CD4-positive, alpha-beta T cell (primary cell): ENCODE results near the gene INPP1. TPM values are rescaled to one million over a fixed set of nuclear protein-coding genes. Genes with fewer than 3 reads are reported as not detected.
"Not testable (repeated sequence)": the region's sequence is repeated elsewhere in the genome, so short reads cannot be mapped to it uniquely, and the experiment has no call there.

ENCODE experiments used
- ATAC-seq: fragments of 200-7000 bp; cut with Tn5 transposase; one replicate; pipeline ENCODE4 v1.10.0; 2022; ENCODE audit warnings: mild to moderate bottlenecking; ENCODE audit not compliant: poor library complexity
- CTCF ChIA-PET: fragments of 350-600 bp; sonication (Branson Sonifier 250); formaldehyde crosslinking; loops from one replicate; lab custom pipeline; 2021; ENCODE audit warnings: antibody characterized with exemption, inconsistent platforms; lab: Charles Lee
- POLR2A ChIA-PET: fragments of 350-600 bp; sonication (Branson Sonifier 250); formaldehyde crosslinking; loops from one replicate; lab custom pipeline; 2021; ENCODE audit warnings: antibody characterized with exemption, inconsistent platforms; lab: Charles Lee
- DNase-seq, 14 experiments: peaks; one replicate each; pipeline ENCODE4 v3.0.0-alpha.2; 2013 to 2020; ENCODE audit warnings: mixed read lengths in 2 of 14
- H3K27ac ChIP-seq, 2 donors: one replicate each; pipeline versions ENCODE4 v1.5.1 to v1.7.0; 2013; ENCODE audit warnings: low read length in 2 of 2, low read depth in 1 of 2, mild to moderate bottlenecking in 1 of 2
- H3K27me3 ChIP-seq, 2 experiments: 1 replicate in 1 of 2; 2 replicates in 1 of 2; pipeline versions ENCODE4 v1.6.1 to v1.7.0; 2013; ENCODE audit warnings: low read length in 2 of 2, control low read depth in 1 of 2, mild to moderate bottlenecking in 1 of 2, moderate library complexity in 1 of 2; ENCODE audit not compliant: insufficient read depth in 2 of 2, control insufficient read depth in 1 of 2
- H3K36me3 ChIP-seq: one replicate; pipeline ENCODE4 v1.6.1; 2013; ENCODE audit warnings: low read length, control low read depth; ENCODE audit not compliant: insufficient read depth
- H3K4me1 ChIP-seq: one replicate; pipeline ENCODE4 v1.6.1; 2013; ENCODE audit warnings: low read length, control low read depth; ENCODE audit not compliant: insufficient read depth
- H3K4me3 ChIP-seq: one replicate; pipeline ENCODE4 v1.5.1; 2013; ENCODE audit warnings: mild to moderate bottlenecking, low read length, moderate library complexity
- H3K9me3 ChIP-seq, 2 experiments: 1 replicate in 1 of 2; 2 replicates in 1 of 2; pipeline versions ENCODE4 v1.6.1 to v1.7.0; 2013; ENCODE audit warnings: low read length in 2 of 2, mild to moderate bottlenecking in 2 of 2, control low read depth in 1 of 2, moderate library complexity in 1 of 2; ENCODE audit not compliant: control insufficient read depth in 1 of 2, insufficient read depth in 1 of 2
- H3K27ac Mint-ChIP-seq: one replicate; pipeline ENCODE4 v1.8.0; 2020; ENCODE audit warnings: mixed read lengths
- H3K27me3 Mint-ChIP-seq: one replicate; pipeline ENCODE4 v1.8.0; 2021; ENCODE audit warnings: mixed read lengths
- H3K36me3 Mint-ChIP-seq: one replicate; pipeline ENCODE4 v1.8.0; 2021; ENCODE audit warnings: low read depth, mixed read lengths
- H3K4me1 Mint-ChIP-seq: one replicate; pipeline ENCODE4 v1.8.0; 2021; ENCODE audit warnings: low read depth, mixed read lengths
- H3K4me3 Mint-ChIP-seq: one replicate; pipeline ENCODE4 v1.8.0; 2020; ENCODE audit warnings: mild to moderate bottlenecking, mixed read lengths
- H3K9me3 Mint-ChIP-seq: one replicate; pipeline ENCODE4 v1.8.0; 2020; ENCODE audit warnings: mixed read lengths
- CTCF ChIP-seq: fragments of 200-600 bp; IDR thresholded peaks from one replicate; pipeline ENCODE4 v1.8.0; 2022; ENCODE audit warnings: antibody characterized with exemption, mild to moderate bottlenecking
- intact Hi-C, 2 experiments: fragments of 100-400 bp; cut with DNase I in 1 of 2; cut with micrococcal nuclease in 1 of 2; formaldehyde crosslinking; loops; one replicate each; pipeline versions ENCODE4 v1.15.1 to v1.9.0; 2023 to 2025; cut with DNase I, micrococcal nuclease
- polyA plus RNA-seq, 2 donors: library from polyadenylated mRNA; unstranded; fragments of 120-200 nt; gene quantifications; one replicate each; pipeline ENCODE4 v1.2.1, GENCODE V29; 2013
- total RNA-seq, 174 experiments: library from RNA in 2 of 174; stranded (reverse) in 2 of 174; gene quantifications; one replicate each; pipeline ENCODE4 v1.2.3 and lab custom pipeline; 2021 to 2026

Gene INPP1
- total RNA-seq: 1 to 10 TPM; 2.0 to 2.7 TPM
- 8.8 TPM for polyA plus RNA-seq (2013, experiment 1 of 2)
- polyA plus RNA-seq (2013, experiment 2 of 2): 6.8 TPM
- 1.1 to 12.1 (median 3.4) reads per million in 172 experiments for total RNA-seq (lab: John Stamatoyannopoulos, UW)

GRCh38 chr2:190343536-190344275 lies at the start of gene INPP1:
Gene INPP1, plus strand, starts transcription at chr2:190343589. Its CDS starts 16,514 bp downstream, at chr2:190360103.
- H3K4me1 ChIP-seq: peaks cover 9% of the 10 kb centered on the region
- no peak for TF ChIP-seq CTCF
- no peaks in the 10 kb centered on the region for H3K9me3 ChIP-seq
- H3K27ac ChIP-seq: no peak within 1 kb of the TSS
- no peaks in the 10 kb centered on the region for H3K27me3 ChIP-seq
- H3K4me3 ChIP-seq: peak within 1 kb of the TSS; percentile 56
- POLR2A ChIA-PET: interaction anchor here (0.6 to 2.4 kb wide), 6 partner anchors 16 to 763 kb away, joined by 3 to 22 read pairs (median 3); no protein-coding TSS in a partner anchor
- no peaks in the 10 kb centered on the region for H3K36me3 ChIP-seq
- CTCF ChIA-PET: interaction anchor here (0.8 to 1.0 kb wide), 2 partner anchors 11 to 24 kb away, joined by 4 read pairs; partner anchors contain the start of gene HIBCH
- ATAC-seq (peak; percentile 69), DNase-seq (peak in 12 of 14 experiments; percentile 2 to 65 (median 28))
- no peaks in the 10 kb centered on the region for H3K36me3 Mint-ChIP-seq
- peak within 1 kb of the TSS; percentile 52 for H3K27ac Mint-ChIP-seq
- intact Hi-C loops: loop anchor here (1.0 to 2.0 kb wide), 2 partner anchors 13 to 29 kb away; no protein-coding TSS in a partner anchor
- H3K4me3 Mint-ChIP-seq: peak within 1 kb of the TSS; percentile 94
- peaks cover 9% of the 10 kb centered on the region for H3K4me1 Mint-ChIP-seq
- H3K9me3 Mint-ChIP-seq: no peaks in the 10 kb centered on the region
- peaks cover 5% of the 10 kb centered on the region for H3K27me3 Mint-ChIP-seq

GRCh38 chr2:190297880-190298279 lies 45.5 kb upstream of the INPP1 start:
- peaks cover 25% of the 10 kb centered on the region for H3K36me3 ChIP-seq
- H3K4me3 ChIP-seq, H3K4me1 ChIP-seq, H3K4me3 Mint-ChIP-seq, H3K27me3 Mint-ChIP-seq, ATAC-seq, H3K27me3 ChIP-seq, H3K9me3 Mint-ChIP-seq, intact Hi-C loops, CTCF ChIA-PET, H3K27ac Mint-ChIP-seq, H3K4me1 Mint-ChIP-seq, DNase-seq, H3K9me3 ChIP-seq, H3K27ac ChIP-seq, POLR2A ChIA-PET: not testable (repeated sequence)
- H3K36me3 Mint-ChIP-seq: peaks cover 84% of the 10 kb centered on the region

- H3K27me3 Mint-ChIP-seq: no peaks in the 10 kb centered on the region
- no peak for TF ChIP-seq CTCF
- Histone ChIP-seq H3K27ac (no peak overlapping the region), H3K27me3 (no peaks in the 10 kb centered on the region), H3K9me3 (no peaks in the 10 kb centered on the region), H3K4me3 (no peak overlapping the region), H3K36me3 (peaks cover 20% of the 10 kb centered on the region), H3K4me1 (no peaks in the 10 kb centered on the region)
- POLR2A ChIA-PET: no interaction called here
- intact Hi-C loops: no loop called here
- peaks cover 5% of the 10 kb centered on the region for H3K9me3 Mint-ChIP-seq
- H3K36me3 Mint-ChIP-seq: peaks cover 85% of the 10 kb centered on the region
- ATAC-seq (no peak), DNase-seq (no peak)
- H3K4me1 Mint-ChIP-seq: peaks cover 15% of the 10 kb centered on the region
- CTCF ChIA-PET: no interaction called here
- H3K4me3 Mint-ChIP-seq: no peak overlapping the region
- no peak overlapping the region for H3K27ac Mint-ChIP-seq
These were observed 42.4 kb upstream of the INPP1 start for GRCh38 chr2:190301032-190301431.
